GM21529 (cell line): ENCODE data around the gene SLIT3.

ENCODE experiments used
- ATAC-seq: cut with Tn5 transposase; IDR thresholded peaks from one replicate; pipeline ENCODE4 v1.9.1; 2021; ENCODE audit not compliant: unreplicated experiment

Gene SLIT3

DNA sequence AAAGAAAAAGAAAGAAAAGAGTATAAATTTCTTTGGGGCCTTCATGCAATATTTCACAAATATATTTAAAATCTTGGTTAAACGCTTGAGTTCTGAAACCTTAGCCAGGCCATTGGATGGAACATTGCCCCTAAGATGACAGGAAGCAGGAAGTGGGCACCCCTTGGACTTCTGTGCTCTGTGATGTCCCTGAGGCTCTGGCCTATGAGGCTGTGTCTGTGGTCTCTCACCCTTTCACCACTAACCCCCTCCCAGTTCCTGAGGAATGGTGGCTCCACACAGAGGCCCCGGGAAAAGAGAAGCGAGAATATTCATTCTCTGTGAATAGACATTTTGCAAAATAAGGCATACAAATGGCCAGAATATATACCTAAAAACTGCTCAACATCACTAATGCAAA, 401.3 kb downstream of the SLIT3 start:
- no peak for ATAC-seq

DNA sequence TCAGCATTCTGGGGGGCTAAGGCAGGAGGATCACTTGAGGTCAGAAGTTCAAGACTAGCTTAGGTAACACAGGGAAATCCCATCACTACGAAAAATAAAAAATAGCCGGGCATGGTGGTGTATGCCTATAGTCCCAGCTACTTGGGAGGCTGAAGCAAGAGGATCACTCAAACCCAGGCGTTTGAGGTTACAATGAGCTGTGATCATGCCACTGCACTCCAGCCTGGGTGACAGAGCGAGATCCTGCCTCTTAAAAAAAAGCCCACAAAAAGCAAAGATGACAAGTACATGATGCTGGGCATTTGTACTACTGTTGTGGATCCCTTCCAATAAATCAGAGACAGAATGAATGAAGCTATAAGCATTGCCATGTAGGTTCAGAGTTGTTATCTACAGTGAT, 401.7 kb downstream of the SLIT3 start:
- ATAC-seq, result no peak

DNA sequence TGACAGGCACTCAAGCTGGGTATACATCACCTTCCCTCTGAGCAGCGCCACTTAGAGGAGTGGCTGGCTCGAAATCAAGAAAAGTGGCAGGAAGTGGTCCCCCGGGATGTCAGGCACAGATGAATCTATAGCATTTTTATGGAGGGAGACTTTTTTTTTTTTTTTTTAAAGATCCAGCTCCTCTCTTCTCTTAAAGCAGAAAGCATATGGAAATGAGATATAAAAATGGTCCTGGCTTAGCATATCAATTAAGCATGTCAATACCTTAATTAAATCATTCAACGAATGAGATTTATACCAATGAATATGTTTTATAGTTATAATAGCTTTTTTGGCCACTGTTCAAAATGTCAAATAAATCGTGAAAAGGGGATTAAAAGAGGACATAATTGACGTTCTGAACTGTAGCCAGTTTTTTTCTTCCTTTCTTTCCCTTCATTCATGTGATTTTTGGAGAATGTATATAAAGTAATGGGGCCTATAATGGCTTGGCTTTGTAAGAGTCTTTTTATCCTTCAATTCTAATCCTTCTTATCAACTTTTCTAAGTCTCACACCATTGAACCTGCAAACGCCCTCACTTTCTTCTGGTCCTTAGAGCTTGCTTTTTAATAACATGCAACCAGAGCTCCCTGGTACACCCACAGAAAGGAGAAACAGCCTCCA, 402.6 kb downstream of the SLIT3 start:
- ATAC-seq, result no peak

DNA sequence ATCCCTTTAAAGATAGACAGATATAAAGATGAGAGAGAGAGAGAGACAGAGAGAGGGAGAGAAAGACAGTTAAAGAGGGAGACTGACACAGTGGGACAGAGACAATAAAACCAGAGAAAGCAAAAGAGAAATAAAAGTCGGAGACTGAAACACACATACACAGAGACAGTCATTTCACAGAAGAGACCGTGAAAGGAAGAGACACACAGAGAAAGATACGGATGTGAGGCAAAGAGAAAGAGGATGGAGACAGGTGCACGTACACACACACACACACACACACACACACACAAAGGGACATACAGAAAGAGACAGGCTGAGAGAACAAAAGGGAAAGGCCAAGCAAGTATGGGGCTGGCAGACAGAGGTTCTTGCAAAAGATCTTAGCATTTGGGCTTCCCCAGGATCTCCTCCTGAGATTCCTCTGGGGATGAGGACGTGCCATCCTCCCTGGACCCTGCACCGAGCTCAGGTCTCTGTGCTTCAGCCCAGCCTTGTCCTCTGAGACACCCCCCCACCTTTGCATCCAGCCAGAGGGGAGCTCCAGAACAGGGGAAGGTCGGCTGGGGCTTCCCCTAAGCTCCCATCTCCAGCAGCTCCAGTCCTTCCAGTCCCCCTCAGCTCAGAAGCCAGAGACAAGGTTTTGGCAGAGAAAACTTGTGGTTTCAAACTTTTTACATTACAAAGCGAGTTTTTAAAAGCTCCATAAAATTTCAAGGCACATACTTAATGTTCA, 403.4 kb downstream of the SLIT3 start:
- ATAC-seq, result no peak

DNA sequence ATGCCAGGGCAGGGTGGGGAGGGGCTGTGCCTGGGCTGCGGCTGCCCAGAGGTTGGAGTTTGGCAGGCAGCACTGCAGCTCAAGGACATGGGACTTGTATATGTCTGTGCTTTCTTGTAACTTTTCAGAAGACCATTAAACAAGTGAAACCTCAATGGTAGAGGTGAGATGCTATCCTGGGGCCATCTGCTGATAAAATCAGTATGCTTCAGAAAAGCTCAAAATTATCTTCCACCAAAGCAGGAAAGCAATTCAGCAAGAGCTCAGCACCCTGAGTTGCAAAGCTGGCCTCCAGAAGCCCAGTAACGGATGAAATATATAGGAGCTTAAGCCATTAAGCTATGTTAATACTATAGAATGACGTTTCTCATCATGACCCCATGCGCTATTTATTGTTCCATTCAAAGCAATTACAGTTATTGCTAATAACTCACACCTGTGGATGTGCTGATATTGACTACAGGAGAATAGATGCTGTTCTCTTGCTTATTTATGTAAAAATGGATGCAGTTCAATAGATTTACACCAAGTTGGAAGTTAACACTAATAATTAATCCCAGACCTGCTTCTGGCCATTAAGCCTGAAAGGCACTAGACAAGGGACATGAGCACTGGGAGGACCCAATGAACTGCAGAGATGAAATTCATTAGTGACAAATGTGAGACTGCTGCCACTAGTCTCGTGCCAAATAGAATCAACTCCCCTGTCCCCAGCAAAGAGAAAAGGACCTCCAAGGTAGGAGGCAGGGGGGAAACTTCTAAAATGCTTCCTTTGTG, 405.5 kb downstream of the SLIT3 start:
- no peak for ATAC-seq

DNA sequence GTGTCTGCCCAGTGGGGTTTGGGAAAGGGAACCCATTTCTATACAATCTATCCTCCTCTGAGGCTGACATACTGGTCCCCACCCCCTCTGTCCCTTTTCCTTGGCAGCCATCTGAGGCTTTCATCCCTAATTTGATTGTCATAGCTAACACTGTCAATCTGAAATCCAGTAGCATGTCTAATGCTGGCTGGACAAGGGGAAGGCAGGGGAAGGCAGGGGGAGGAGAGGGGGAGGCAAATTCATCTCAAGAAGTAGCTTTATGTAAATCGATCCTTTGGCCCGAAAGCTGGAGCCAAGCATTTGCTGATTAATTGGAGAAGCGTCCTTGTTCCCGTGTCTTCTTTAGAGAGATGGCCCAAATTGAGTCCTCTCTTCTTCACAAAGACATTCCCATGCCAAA, 407.7 kb downstream of the SLIT3 start:
- ATAC-seq, result no peak

DNA sequence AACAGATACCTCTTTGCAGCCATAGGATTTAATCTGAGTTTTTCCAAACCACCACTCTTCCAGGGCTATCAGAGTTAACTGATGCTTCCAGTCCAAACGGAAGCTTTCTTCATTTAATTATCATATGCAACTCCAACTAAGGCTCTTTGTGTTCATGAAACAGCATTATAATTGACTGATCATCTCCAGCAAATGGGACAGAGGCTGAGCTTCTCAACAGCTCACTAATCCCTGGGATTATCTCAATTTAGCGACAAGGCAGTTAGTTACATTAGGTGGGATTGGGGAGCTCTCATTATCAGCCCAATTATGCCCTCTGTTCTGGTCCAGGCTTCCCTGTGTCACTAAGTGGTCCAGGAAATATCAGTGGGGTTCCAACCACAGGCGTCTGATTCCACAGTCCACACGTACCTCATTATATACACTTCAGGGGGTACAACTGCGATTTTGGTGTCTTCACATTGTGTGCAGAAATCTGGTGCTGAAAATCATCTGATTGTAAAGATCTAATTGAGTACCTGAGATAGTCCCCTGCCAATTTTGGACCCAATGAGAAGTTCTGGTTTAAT, 408.2 kb downstream of the SLIT3 start:
- ATAC-seq, result no peak

DNA sequence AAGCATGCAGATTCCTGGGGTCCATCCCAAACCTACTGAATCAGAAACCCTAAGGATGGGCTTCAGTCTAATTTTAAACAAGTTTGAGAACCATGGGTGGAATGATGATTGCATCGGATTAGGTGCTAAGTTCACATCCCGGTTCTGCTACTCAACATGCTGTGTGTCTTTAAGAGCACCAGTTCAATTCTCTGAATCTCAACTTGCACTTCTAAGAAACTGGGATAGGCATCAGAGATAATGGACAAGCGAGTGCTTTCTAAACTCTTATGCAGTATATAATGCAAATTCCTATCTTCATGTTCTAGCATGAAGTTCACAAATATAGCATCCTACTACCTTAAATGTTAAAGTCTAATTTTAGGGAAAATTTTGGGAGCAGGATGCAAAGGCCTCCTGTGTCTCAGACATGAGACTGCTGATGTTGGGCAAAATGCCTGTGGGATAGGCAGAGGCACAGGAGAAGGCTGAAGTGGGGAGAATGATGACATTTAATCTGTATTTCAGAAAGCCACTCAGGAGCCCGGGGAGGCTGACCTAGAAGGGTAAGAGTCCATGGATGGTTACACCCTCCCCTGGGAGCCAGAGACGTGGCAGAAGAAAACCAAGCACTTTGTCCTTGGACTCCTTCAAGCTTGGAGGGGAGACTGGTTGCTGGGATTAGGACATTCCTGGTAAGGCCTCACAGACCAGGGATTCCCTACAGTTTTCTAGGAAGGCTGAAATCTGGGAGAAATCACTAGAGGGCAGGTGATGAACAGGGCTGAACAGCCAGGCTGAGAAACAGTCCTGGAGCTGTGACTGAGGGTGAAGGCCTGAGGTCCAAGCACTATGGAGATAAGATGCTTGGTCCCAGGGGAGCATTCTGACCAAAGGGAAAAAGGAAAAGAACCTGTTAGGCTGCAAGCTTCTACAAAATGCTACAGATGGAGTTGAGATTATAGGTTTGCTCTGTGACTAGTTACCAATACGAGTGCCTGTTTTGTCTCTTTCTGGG, 409.8 kb downstream of the SLIT3 start:
- no peak for ATAC-seq

DNA sequence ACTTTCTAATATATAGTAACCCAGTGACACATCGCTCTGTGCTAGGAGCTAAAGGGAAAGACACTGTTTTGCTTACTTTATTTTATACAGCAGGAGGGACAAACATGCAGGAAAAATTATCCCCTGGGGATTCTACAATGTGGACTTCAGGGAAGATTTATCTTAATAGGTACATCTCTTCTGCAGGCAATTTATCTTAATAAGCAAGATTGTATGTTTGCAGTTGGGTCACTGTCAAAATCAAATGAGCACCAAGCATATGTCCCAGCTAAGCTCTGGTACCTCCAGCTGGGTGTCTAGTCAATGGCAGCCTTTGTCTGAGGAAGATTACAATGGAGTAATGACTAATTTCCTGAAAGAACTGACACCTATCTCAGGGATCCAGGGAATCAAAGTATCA, 411.9 kb downstream of the SLIT3 start:
- no peak for ATAC-seq

DNA sequence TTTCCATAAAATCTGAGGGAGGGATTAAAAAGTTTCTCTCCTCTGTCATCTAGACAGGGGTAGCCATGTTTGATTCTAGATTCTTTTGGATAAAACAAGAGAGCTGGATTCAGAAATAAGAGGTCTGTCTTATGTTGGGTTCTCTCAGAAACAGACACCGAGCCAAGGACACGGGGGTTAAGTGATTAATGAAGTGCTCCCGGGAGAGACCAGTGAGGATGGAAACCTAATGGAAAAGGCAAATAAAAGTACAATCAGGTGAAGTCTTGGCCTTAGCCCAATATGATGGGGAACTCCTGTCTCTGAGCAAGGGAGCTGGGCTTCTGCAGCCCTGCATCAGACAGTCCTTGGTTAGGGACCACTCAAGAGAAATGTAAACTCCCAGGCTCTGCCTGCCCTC, 413.0 kb downstream of the SLIT3 start:
- ATAC-seq, result no peak

DNA sequence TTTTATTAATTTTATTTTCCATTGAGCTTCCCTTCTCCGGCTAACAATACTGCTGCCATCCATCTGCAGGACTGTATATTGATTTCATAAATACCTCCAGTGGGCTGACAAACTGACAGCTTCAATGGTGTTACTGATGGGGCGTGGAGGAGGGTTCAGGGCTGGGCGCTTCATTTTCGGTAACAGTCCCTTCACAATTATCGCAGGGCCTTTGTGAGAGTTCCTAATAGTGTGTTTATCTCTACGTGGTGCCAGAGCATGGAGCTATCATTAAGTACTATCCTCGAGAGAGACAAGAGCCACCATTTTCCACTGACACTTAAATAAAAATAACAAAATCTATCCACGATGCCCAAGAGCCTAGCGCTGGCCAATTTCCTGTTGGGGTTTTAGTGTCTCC, 414.8 kb downstream of the SLIT3 start:
- ATAC-seq, result no peak

DNA sequence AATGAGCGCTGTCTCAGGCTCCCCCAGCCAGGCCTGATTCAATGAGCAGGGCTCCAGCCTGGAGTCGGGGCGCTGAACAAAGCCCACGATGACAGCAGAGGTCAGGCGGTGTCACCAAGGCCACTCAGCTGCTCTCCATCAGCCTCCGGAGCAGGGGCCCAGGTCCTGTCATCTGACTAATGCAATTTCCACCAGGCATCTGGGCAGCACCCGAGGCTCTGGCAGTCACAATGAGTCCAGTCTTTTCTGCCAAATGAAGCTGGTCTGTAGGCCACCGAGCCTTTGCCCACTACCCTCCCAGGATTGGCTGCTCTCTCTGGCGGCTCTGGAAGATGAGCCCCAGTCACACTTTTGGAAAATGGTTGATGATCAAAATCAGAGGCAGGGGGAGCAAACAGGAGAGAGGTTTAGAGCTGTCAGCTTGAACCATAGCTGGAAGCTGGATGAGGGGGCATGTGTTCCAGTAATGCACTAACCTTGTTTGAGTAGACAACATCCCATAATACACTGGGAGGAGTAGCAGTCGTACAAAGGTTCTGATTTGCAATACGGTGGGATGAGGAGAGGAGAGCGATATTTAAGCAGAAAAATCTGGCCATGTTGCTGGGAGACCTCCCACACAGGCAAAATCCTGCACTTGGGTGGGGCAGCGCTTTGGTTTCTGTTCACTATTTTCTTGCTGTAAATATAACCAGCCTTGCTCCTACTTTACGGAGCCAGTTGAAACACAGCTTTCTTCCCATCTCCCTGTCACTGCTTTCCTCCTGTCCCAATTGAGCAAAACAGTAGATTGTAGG, 415.4 kb downstream of the SLIT3 start:
- ATAC-seq, result no peak

DNA sequence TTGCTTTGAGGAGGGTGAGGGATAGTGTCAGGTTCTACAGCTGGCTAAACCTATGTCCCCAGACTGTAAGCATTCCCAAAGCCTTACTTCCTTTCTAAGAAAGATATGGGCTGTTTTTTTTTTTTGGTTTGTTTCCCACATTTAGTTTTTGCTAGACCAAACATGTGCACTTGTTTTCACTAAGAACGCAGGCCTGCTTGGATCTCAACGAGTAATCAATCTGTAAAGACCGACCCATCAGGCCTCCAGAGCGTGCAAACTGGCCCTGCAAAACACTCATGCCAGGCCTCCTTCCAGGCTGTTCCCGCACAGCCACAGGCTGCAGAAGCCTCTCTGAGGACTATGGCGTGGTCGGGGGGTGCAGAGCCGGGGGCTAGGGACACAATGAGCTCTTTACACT, 416.9 kb downstream of the SLIT3 start:
- ATAC-seq, result no peak

DNA sequence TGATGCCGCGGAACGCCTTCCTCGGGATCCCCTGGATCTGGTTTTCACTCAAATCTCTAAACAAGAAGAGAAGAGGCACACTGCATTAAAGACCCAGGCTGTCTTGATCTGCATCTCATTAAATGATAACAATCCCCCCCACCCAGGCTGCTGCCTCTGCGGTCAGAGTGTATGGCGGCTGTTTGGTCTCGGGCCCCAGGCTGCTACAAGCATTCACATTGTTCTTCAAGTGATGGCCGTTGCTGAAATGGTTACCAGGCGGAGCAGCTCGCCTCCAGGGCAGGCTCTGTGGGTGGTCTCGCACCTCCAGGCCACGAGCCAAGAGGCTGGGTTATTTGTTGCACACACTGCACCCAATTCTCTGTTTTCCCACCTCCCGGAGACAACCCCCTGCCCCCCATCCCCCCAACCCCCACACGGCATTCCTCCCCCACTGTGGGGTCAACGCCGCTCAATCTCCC, 417.6 kb downstream of the SLIT3 start:
- ATAC-seq, result no peak

DNA sequence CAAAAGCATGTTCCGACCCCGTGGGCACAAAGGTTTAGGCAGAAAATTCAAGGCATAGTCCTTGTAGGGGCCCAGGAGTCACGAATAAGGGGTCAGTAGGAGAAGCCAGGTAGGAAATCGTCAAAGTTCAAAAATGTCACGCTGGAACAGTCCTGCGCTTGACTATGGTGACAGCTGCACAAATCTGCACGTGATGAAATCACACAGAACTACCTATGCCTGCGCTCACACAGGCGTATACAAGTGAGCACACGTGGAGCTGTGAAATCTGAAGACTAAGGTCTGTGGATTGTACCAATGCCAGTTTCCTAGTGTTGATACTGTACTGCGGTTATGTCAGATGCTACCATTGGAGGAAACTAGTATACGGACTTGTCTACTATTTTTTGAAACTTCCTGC, 418.7 kb downstream of the SLIT3 start:
- ATAC-seq, result no peak

DNA sequence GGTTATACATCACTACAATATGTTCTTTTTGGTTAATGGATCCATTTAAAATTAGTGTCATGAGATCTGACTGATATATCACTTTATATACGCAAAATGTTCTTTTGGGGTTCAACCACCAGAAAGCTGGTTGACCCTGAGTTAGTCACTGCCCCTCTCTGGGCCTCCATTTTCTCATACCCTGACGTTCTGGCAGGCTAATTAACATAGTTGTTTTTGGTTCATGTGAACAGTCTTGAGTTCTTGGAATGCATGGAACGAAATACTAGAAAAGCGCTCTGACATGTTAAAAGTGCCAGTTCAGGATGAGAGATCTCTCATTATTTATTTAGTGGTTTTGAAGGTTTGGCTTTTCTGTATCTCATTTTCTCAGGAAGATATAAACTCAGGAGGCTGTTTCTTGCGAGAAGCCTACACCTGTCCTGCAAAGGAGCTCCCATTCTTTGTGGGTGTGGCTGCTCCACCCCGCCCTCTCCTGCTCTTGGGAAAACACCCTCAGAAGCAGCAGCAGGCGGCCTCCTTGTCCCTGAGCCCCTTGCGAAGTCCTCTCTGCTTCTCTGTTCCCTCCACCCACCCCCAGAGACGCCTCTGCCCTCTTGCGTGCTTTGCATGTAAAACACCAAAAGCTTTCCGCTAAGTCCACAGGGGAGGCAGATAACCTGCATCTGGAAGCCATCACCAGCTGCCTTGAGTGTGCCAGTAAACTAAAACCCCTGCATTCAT, 419.4 kb downstream of the SLIT3 start:
- ATAC-seq, result no peak

DNA sequence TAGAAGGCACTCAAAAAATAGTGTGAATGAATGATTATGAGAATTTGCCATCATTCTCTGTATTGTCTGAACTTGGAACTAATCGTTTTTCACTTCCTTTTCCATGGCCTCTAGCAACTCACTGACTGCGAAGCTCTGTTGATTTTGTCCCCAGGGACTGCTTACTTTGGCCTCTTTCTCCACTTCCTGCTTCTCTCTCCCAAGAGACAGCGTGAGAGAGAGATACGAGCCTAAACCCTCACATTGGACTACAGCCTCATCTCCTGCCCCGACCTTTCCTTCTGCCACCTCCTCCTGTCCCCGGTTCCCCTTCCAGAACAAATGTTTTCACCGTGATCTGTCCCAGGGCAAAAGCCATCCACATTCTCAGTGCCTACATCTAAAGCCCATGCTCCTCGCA, 421.0 kb downstream of the SLIT3 start:
- peak; percentile 91 for ATAC-seq

DNA sequence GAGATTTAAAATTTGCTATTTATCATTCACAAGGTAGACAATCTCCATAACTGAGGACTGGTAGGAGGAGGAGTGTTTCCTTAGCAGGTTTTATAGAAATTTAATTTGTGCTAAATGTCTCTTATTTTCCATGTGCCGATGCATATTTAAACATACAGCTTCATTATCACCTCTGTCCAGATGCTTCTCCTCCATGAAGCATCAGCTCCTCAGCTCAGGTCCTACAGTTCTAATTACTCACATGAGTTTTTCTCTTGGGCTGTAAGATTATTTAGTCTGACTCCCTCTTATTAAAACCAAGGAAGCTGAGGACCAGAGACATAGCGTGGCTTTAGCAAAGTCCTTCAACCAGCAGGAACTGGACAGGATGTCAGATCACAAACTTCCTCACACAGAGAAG, 421.6 kb downstream of the SLIT3 start:
- peak; percentile 3 for ATAC-seq

DNA sequence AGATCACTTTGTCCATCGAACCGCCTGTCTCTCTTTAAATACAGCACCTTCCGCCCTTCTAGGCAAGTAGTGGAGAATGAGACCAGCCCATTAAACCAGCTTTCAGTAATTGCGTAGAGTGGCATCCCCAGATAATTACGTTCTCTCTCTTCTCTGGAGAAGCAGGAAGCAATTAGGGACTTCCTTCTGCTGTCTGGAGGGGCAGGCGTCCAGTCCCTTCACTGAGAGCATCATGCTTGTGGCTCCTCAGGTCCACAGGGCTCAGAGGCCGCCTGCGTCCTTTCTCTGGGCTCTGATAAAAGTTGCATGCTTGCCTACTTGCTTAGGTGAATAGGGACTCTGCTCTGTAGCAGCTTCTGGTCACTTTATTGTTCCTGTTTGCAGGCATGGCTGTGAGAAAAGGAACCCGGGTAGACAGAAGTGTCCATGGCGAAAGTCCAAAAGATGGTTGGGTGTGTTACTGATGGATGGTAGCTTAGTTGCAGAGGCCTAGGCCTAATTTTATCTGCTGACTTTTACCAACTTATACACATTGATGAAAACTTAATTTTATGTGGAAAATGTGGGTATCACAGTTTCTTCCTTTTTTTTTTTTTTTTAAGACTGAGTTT, 422.7 kb downstream of the SLIT3 start:
- no peak for ATAC-seq
